Suprapubic skin (tissue), 4 donors: ENCODE results near the gene GPBAR1. TPM values are rescaled to one million over a fixed set of nuclear protein-coding genes. Genes with fewer than 3 reads are reported as not detected.

Source experiments
- DNase-seq, 2 donors: peaks; one replicate each; pipeline ENCODE4 v3.0.0-alpha.2; 2019; ENCODE audit warnings: low spot score in 2 of 2
- H3K27ac ChIP-seq: fragments of 200-600 bp; sonication (generic); one replicate; pipeline ENCODE4 v1.5.1; 2019
- H3K27me3 ChIP-seq: fragments of 200-600 bp; sonication (generic); one replicate; pipeline ENCODE4 v1.5.1; 2019
- H3K36me3 ChIP-seq: fragments of 200-600 bp; sonication (generic); one replicate; pipeline ENCODE4 v1.5.1; 2019
- H3K4me1 ChIP-seq: fragments of 200-600 bp; sonication (generic); one replicate; pipeline ENCODE4 v1.5.1; 2019
- H3K4me3 ChIP-seq: fragments of 200-600 bp; sonication (generic); one replicate; pipeline ENCODE4 v1.5.1; 2019; ENCODE audit warnings: mild to moderate bottlenecking
- H3K9me3 ChIP-seq: fragments of 200-600 bp; sonication (generic); one replicate; pipeline ENCODE4 v1.5.1; 2019
- CTCF ChIP-seq, 2 donors: fragments of 200-600 bp in 1 of 2; fragments of 450-650 bp in 1 of 2; sonication (generic) in 1 of 2; IDR thresholded peaks; one replicate each; pipeline ENCODE4 v1.5.1; 2016 to 2019; ENCODE audit warnings: antibody characterized with exemption in 2 of 2, mild to moderate bottlenecking in 1 of 2, moderate library complexity in 1 of 2
- EP300 ChIP-seq: sonication (generic); formaldehyde crosslinking; IDR thresholded peaks from one replicate; pipeline ENCODE4 v1.6.1; 2017; ENCODE audit warnings: antibody characterized with exemption
- POLR2A ChIP-seq, 2 donors: fragments of 450-650 bp; IDR thresholded peaks; one replicate each; pipeline ENCODE4 v1.6.1; 2017; ENCODE audit warnings: antibody characterized with exemption in 2 of 2, mild to moderate bottlenecking in 2 of 2, moderate library complexity in 2 of 2
- POLR2AphosphoS5 ChIP-seq, 3 donors: sonication (generic); formaldehyde crosslinking; IDR thresholded peaks; one replicate each; pipeline ENCODE4 v1.6.1; 2017; ENCODE audit warnings: antibody characterized with exemption in 3 of 3
- WGBS: methylation state at CpG from one replicate; pipeline ENCODE4 v1.1.5; 2018; 5-methylcytosine and 5-hydroxymethylcytosine counted together
- total RNA-seq, 4 donors: library from RNA; depleted of rRNA; stranded (reverse); fragments of >200 nt; gene quantifications; one replicate each; pipeline ENCODE4 v1.1.0, GENCODE V29; 2016

Gene GPBAR1
- total RNA-seq, 4 donors from 2014 or later, result 0.98 to 2.0 (median 1.6) TPM; not detected in 1

GRCh38 chr2:218292048-218293014 is 31.5 kb downstream of the GPBAR1 start, which contains the start of gene TMBIM1:
TMBIM1 (minus strand) TSS chr2:218292503; CDS start chr2:218282141, 10,362 bp downstream.
- Histone ChIP-seq H3K27me3 (no peaks in the 10 kb centered on the region), H3K36me3 (no peaks in the 10 kb centered on the region), H3K27ac (peak within 1 kb of the TSS; percentile 97), H3K9me3 (no peaks in the 10 kb centered on the region), H3K4me3 (peak within 1 kb of the TSS; percentile 73), H3K4me1 (peaks cover 83% of the 10 kb centered on the region)
- peak; percentile 89 to 91 for DNase-seq
- TF ChIP-seq CTCF (IDR thresholded peaks at IDR 0.05) (peak; percentile 91 to 98), POLR2AphosphoS5 (IDR thresholded peaks at IDR 0.05) (peak in 2 of 3 donors; percentile 53 to 71), POLR2A (IDR thresholded peaks at IDR 0.05) (peak in 1 of 2 donors; percentile 92), EP300 (no peak)
- 7% methylated on average over 30 of the region's 63 CpGs for WGBS

DNA sequence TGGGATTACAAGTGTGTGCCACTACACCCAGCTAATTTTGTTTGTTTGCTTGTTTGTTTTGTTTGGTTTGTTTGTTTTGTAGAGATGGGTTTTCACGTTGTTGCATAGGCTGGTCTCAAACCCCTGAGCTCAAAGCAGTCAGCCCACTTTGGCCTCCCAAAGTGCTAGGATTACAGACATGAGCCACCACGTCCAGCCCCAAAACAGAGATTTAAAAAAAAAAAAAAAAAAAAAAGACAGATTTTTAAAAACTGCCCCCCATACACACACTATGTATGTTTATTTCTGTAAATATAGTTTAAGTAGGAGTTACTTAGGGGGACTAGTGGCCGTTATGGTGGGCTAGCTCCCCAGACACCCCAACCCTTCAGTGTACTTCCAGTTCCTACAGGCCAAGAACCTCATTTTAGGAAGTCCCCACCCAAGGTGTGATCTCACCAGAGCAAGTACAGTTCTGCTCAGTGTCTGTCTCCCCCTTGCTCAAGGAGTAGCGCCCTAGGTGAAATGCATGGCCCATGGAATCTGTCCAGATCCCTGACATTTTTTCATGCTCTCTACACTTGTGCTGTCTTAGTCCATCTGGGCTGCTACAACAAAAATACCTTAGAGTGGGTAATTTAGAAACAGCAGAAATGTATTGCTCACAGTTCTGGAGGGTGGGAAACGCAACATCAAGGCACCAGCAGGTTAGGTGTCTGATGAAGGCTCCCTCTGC is 33.1 kb downstream of the GPBAR1 start:
- no peaks in the 10 kb centered on the region for H3K27me3 ChIP-seq
- DNase-seq, result peak in 1 of 2 donors; percentile 56
- peak overlapping the region; percentile 72 for H3K27ac ChIP-seq
- peaks cover 76% of the 10 kb centered on the region for H3K4me1 ChIP-seq
- no peak overlapping the region for H3K4me3 ChIP-seq
- H3K9me3 ChIP-seq, result no peaks in the 10 kb centered on the region
- WGBS, result 52% methylated on average over 5 of the region's 5 CpGs
- no peaks in the 10 kb centered on the region for H3K36me3 ChIP-seq
- no peak for TF ChIP-seq EP300
- no peak for TF ChIP-seq POLR2A (IDR thresholded peaks at IDR 0.05)
- TF ChIP-seq CTCF (IDR thresholded peaks at IDR 0.05), result no peak
- no peak for TF ChIP-seq POLR2AphosphoS5 (IDR thresholded peaks at IDR 0.05)

DNA sequence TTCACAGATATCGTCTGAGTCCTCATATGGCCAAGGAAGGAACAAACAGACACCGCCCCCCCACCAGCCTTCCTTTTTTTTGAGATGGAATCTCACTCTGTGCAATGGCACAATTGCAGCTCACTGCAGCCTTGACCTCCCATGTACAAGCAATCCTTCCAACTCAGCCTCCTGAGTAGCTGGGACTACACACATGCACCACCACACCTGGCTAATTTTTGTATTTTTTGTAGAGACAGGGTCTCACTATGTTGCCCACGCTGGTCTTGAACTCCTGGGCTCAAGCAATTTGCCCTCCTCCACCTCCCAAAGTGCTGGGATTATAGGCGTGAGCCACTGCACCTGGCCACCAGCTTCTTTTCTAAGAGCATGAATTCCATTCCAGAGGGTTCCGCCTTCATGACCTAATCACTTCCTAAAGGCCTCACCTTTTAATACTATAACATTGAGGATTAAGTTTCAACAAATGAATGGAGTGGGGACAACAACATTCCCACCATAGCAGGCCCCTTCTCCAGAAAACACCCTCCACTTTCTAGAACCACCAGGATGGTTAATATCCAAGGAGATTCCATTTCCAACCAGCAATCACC is 33.7 kb downstream of the GPBAR1 start:
- Histone ChIP-seq H3K27me3 (no peaks in the 10 kb centered on the region), H3K36me3 (no peaks in the 10 kb centered on the region), H3K9me3 (no peaks in the 10 kb centered on the region), H3K4me1 (peaks cover 70% of the 10 kb centered on the region), H3K4me3 (no peak overlapping the region), H3K27ac (peak overlapping the region; percentile 72)
- DNase-seq, result no peak
- TF ChIP-seq POLR2A (IDR thresholded peaks at IDR 0.05) (no peak), CTCF (IDR thresholded peaks at IDR 0.05) (no peak), EP300 (no peak), POLR2AphosphoS5 (IDR thresholded peaks at IDR 0.05) (no peak)
- WGBS, result 70% methylated on average over 5 of the region's 5 CpGs

DNA sequence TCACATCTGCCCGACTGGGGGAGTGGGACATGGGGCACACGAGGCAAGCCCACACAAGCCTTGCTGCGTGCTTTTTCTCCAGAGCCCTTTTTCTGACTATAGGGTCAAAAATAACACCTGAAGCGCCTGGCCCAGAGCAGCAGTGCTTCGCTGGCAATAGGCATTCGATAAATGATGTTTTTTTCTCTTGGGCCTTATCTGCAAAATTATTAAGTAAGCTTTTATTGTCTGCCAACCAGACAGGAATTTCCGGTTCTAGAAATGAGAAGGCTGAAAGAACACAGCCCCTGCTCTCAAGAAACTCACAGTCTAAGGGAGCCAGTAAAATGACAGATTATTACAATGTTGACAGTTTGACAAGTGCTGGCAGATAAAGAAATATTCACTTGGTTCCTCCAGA is 34.2 kb downstream of the GPBAR1 start:
- H3K36me3 ChIP-seq, result no peaks in the 10 kb centered on the region
- TF ChIP-seq EP300 (no peak), POLR2A (IDR thresholded peaks at IDR 0.05) (no peak), POLR2AphosphoS5 (IDR thresholded peaks at IDR 0.05) (no peak), CTCF (IDR thresholded peaks at IDR 0.05) (no peak)
- no peaks in the 10 kb centered on the region for H3K9me3 ChIP-seq
- H3K4me3 ChIP-seq, result no peak overlapping the region
- H3K27me3 ChIP-seq, result no peaks in the 10 kb centered on the region
- H3K27ac ChIP-seq, result peak overlapping the region; percentile 72
- 47% methylated on average over 7 of the region's 7 CpGs for WGBS
- no peak for DNase-seq
- H3K4me1 ChIP-seq, result peaks cover 65% of the 10 kb centered on the region
